A673 (cell line): ENCODE results near the gene MAP1A. TPM values are rescaled to one million over a fixed set of nuclear protein-coding genes. Genes with fewer than 3 reads are reported as not detected.
A peak's percentile ranks its signal among the peaks of the same experiment; 100 is the strongest.

Experiments
- BruUV-seq: library from RNA; stranded (reverse); fragments of 400-500 nt; replicated peaks from 2 replicates; lab custom pipeline; 2021; lab: Mats Ljungman, UMichigan
- CTCF ChIA-PET: fragments of 300-600 bp; sonication (Branson Sonifier 250); formaldehyde crosslinking; loops from one replicate; lab custom pipeline; 2022; ENCODE audit warnings: antibody characterized with exemption; lab: Charles Lee
- POLR2A ChIA-PET: fragments of 300-600 bp; sonication (Branson Sonifier 250); formaldehyde crosslinking; loops from one replicate; lab custom pipeline; 2022; ENCODE audit warnings: antibody characterized with exemption; ENCODE audit not compliant: low non-redundant PET; lab: Charles Lee
- DNase-seq: peaks from one replicate; pipeline ENCODE4 v3.0.0-alpha.2; 2015; ENCODE audit warnings: low spot score
- H3K27ac ChIP-seq: fragments of 200-600 bp; sonication (generic); 2 replicates; pipeline ENCODE4 v1.5.1; 2016; ENCODE audit warnings: mixed run types, low read depth, mild to moderate bottlenecking, mixed read lengths, antibody characterized with exemption, low read length; ENCODE audit not compliant: poor library complexity, severe bottlenecking
- H3K27me3 ChIP-seq: fragments of 200-600 bp; sonication (generic); replicated peaks from 2 replicates; pipeline ENCODE4 v1.6.1; 2017; ENCODE audit warnings: mixed run types, low read depth, mild to moderate bottlenecking, mixed read lengths, antibody characterized with exemption, low read length; ENCODE audit not compliant: insufficient read depth, poor library complexity
- H3K36me3 ChIP-seq: fragments of 200-600 bp; sonication (generic); 2 replicates; pipeline ENCODE4 v1.6.1; 2016; ENCODE audit warnings: mixed run types, mild to moderate bottlenecking, mixed read lengths, antibody characterized with exemption, low read length; ENCODE audit not compliant: insufficient read depth, poor library complexity, severe bottlenecking
- H3K4me1 ChIP-seq: fragments of 200-600 bp; sonication (generic); 2 replicates; pipeline ENCODE4 v1.6.1; 2017; ENCODE audit warnings: mixed run types, mild to moderate bottlenecking, mixed read lengths, antibody characterized with exemption, low read length; ENCODE audit not compliant: insufficient read depth, poor library complexity, severe bottlenecking
- H3K4me3 ChIP-seq: fragments of 200-600 bp; sonication (generic); 2 replicates; pipeline ENCODE4 v1.5.1; 2016; ENCODE audit warnings: low read depth, mixed run types, mild to moderate bottlenecking, mixed read lengths, low read length; ENCODE audit not compliant: poor library complexity, severe bottlenecking
- H3K9me3 ChIP-seq: fragments of 200-600 bp; sonication (generic); 2 replicates; pipeline ENCODE4 v1.6.1; 2016; ENCODE audit warnings: mixed run types, low read depth, mild to moderate bottlenecking, mixed read lengths, antibody characterized with exemption, low read length; ENCODE audit not compliant: poor library complexity, severe bottlenecking
- CTCF ChIP-seq: fragments of 300-800, 200-600 bp; sonication (generic); conservative IDR thresholded peaks from 2 replicates; pipeline ENCODE4 v1.5.1; 2017; ENCODE audit warnings: low read depth, mild to moderate bottlenecking, antibody characterized with exemption, low read length, moderate library complexity, mixed read lengths
- EZH2 ChIP-seq: fragments of 200-600 bp; sonication (generic); IDR thresholded peaks from 2 replicates; pipeline ENCODE4 v1.6.1; 2017; ENCODE audit warnings: borderline replicate concordance, low read depth, mild to moderate bottlenecking, mixed read lengths, antibody characterized with exemption, low read length; ENCODE audit not compliant: poor library complexity, severe bottlenecking
- intact Hi-C: fragments of 100-400 bp; cut with micrococcal nuclease; formaldehyde crosslinking; loops from one replicate; pipeline ENCODE4 v1.10.0; 2022; ENCODE audit not compliant: unreplicated experiment
- total RNA-seq: library from RNA; stranded (reverse); gene quantifications from 2 replicates; pipeline ENCODE4 v1.2.3, GENCODE V29; 2021

MAP1A gene
- total RNA-seq, 1 experiment from 2014 or later: 83.8 TPM

- CTCF ChIA-PET: interaction anchor here (0.6 to 1.3 kb wide), 2 partner anchors 8 to 73 kb away, joined by 3 to 7 read pairs; no protein-coding TSS in a partner anchor
- intact Hi-C loops: loop anchor here (10.0 kb wide), 1 partner anchor 70 kb away; no protein-coding TSS in a partner anchor
- TF ChIP-seq CTCF (peak; percentile 70), EZH2 (no peak)
- Histone ChIP-seq H3K9me3 (no peaks in the 10 kb centered on the region), H3K27me3 (no peaks in the 10 kb centered on the region), H3K27ac (no peak overlapping the region), H3K36me3 (no peaks in the 10 kb centered on the region), H3K4me3 (no peak overlapping the region), H3K4me1 (peaks cover 48% of the 10 kb centered on the region)
- peak; percentile 51 for DNase-seq
- POLR2A ChIA-PET: no interaction called here
- no TSS peak for BruUV-seq
These were observed 3.0 kb upstream of the MAP1A start for GRCh38 chr15:43514241-43515057.

GRCh38 chr15:43515741-43516140, 1.7 kb upstream of the MAP1A start:
- Histone ChIP-seq H3K36me3 (peaks cover 9% of the 10 kb centered on the region), H3K9me3 (no peaks in the 10 kb centered on the region), H3K4me3 (no peak overlapping the region), H3K27ac (peak overlapping the region; percentile 80), H3K27me3 (no peaks in the 10 kb centered on the region), H3K4me1 (peaks cover 44% of the 10 kb centered on the region)
- intact Hi-C loops: loop anchor here (10.0 kb wide), 1 partner anchor 71 kb away; no protein-coding TSS in a partner anchor
- BruUV-seq: no TSS peak
- ChIA-PET CTCF (no interaction called here), POLR2A (interaction anchor here (0.6 kb wide), 2 partner anchors 14 to 147 kb away, joined by 3 read pairs; no protein-coding TSS in a partner anchor)
- no peak for DNase-seq
- TF ChIP-seq CTCF (no peak), EZH2 (no peak)

- ChIA-PET CTCF (no interaction called here), POLR2A (interaction anchor here (0.6 kb wide), 1 partner anchor 148 kb away, joined by 3 read pairs; no protein-coding TSS in a partner anchor)
- TF ChIP-seq CTCF (no peak), EZH2 (no peak)
- H3K4me3 ChIP-seq: peak overlapping the region; percentile 76
- no peaks in the 10 kb centered on the region for H3K27me3 ChIP-seq
- peak overlapping the region; percentile 80 for H3K27ac ChIP-seq
- peaks cover 43% of the 10 kb centered on the region for H3K4me1 ChIP-seq
- intact Hi-C loops: loop anchor here (10.0 kb wide), 1 partner anchor 71 kb away; no protein-coding TSS in a partner anchor
- peaks cover 14% of the 10 kb centered on the region for H3K36me3 ChIP-seq
- no peaks in the 10 kb centered on the region for H3K9me3 ChIP-seq
- no TSS peak for BruUV-seq
- peak; percentile 29 for DNase-seq
These were observed 1.2 kb upstream of the MAP1A start for GRCh38 chr15:43516185-43516584.
